KOPT-K1 (cell line): ENCODE measurements around the gene P2RX7.
"Not testable (repeated sequence)": the region's sequence is repeated elsewhere in the genome, so short reads cannot be mapped to it uniquely, and the experiment has no call there.

ENCODE experiments used
- H3K27ac ChIP-seq: fragments of 200-600 bp; sonication (generic); 2 replicates; pipeline ENCODE4 v1.5.1; 2016; ENCODE audit warnings: antibody characterized with exemption, mild to moderate bottlenecking, low read depth, low read length; ENCODE audit not compliant: poor library complexity, severe bottlenecking
- H3K36me3 ChIP-seq: fragments of 200-600 bp; sonication (generic); 2 replicates; pipeline ENCODE4 v1.5.1; 2017; ENCODE audit warnings: antibody characterized with exemption, mild to moderate bottlenecking, low read length, moderate library complexity; ENCODE audit not compliant: insufficient read depth
- H3K9me3 ChIP-seq: fragments of 200-600 bp; sonication (generic); 2 replicates; pipeline ENCODE4 v1.5.1; 2017; ENCODE audit warnings: antibody characterized with exemption, low read length, mild to moderate bottlenecking; ENCODE audit not compliant: insufficient read depth, poor library complexity, severe bottlenecking

P2RX7 gene

GRCh38 chr12:121188227-121188626 is 55.6 kb downstream of the P2RX7 start:
- H3K36me3 ChIP-seq: no peaks in the 10 kb centered on the region
- H3K27ac ChIP-seq: no peak overlapping the region
- H3K9me3 ChIP-seq: no peaks in the 10 kb centered on the region

- Histone ChIP-seq H3K9me3 (no peaks in the 10 kb centered on the region), H3K27ac (no peak overlapping the region), H3K36me3 (no peaks in the 10 kb centered on the region)
Measured at GRCh38 chr12:121189131-121189530, 56.5 kb downstream of the P2RX7 start.

- Histone ChIP-seq H3K27ac (no peak overlapping the region), H3K9me3 (no peaks in the 10 kb centered on the region), H3K36me3 (no peaks in the 10 kb centered on the region)
Measured at GRCh38 chr12:121189619-121190155, 57.0 kb downstream of the P2RX7 start.

- Histone ChIP-seq H3K27ac (no peak overlapping the region), H3K9me3 (no peaks in the 10 kb centered on the region), H3K36me3 (no peaks in the 10 kb centered on the region)
Measured at GRCh38 chr12:121190523-121191031, 57.9 kb downstream of the P2RX7 start.

DNA sequence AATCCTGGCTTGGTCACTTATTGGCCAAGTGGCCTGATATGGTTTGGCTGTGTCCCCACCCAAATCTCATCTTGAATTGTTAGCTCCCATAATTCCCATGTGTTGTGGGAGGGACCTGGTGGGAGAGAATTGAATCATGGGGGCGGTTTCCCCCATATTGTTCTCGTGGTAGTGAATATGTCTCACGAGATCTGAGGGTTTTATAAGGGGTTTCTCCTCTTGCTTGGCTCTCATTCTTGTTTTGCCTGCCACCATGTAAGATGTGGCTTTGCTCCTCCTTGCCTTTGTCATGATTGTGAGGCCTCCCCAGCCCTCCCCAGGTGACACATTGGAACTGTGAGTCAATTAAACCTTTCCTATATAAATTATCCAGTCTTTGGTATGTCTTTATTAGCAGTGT is 58.5 kb downstream of the P2RX7 start:
- H3K9me3 ChIP-seq: no peaks in the 10 kb centered on the region
- H3K36me3 ChIP-seq: no peaks in the 10 kb centered on the region
- H3K27ac ChIP-seq: no peak overlapping the region

DNA sequence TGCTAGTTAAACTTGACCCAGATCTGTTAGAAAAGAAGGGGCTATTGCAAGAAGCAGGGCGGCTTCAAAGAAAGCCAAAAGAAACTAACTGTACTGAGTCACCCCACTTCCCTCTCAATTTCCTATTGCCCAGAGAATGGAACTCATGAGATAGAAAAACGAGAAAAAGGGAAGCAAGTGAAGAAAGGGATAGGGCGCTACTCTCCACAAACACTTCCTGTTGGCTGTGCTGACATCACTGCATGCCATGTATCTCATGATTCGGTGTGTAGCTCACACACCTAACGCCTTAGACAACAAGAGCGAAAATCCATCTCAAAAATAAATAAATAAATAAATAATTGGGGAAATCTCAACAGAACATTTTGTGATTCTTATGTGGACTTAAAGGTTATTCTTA is 64.2 kb downstream of the P2RX7 start:
- no peaks in the 10 kb centered on the region for H3K36me3 ChIP-seq
- H3K27ac ChIP-seq: no peak overlapping the region
- no peaks in the 10 kb centered on the region for H3K9me3 ChIP-seq

- Histone ChIP-seq H3K27ac (no peak overlapping the region), H3K36me3 (no peaks in the 10 kb centered on the region), H3K9me3 (no peaks in the 10 kb centered on the region)
Measured at GRCh38 chr12:121198949-121199348, 66.3 kb downstream of the P2RX7 start.

DNA sequence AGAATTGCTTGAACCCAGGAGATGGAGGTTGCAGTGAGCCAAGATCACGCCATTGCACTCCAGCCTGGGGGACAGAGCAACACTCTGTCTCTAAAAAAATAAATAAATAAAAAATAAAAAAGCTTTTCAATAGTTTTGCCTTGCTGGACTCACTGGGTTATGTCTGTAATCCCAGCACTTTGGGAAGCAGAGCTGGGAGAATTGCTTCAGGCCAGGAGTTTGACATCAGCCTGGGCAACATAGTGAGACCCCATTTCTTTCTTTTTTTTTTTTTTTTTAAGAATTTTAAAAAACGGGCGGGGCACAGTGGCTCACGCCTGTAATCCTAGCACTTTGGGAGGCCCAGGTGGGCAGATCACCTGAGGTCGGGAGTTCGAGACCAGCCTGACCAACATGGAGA is 68.5 kb downstream of the P2RX7 start:
- H3K9me3 ChIP-seq, H3K36me3 ChIP-seq, H3K27ac ChIP-seq: not testable (repeated sequence)

DNA sequence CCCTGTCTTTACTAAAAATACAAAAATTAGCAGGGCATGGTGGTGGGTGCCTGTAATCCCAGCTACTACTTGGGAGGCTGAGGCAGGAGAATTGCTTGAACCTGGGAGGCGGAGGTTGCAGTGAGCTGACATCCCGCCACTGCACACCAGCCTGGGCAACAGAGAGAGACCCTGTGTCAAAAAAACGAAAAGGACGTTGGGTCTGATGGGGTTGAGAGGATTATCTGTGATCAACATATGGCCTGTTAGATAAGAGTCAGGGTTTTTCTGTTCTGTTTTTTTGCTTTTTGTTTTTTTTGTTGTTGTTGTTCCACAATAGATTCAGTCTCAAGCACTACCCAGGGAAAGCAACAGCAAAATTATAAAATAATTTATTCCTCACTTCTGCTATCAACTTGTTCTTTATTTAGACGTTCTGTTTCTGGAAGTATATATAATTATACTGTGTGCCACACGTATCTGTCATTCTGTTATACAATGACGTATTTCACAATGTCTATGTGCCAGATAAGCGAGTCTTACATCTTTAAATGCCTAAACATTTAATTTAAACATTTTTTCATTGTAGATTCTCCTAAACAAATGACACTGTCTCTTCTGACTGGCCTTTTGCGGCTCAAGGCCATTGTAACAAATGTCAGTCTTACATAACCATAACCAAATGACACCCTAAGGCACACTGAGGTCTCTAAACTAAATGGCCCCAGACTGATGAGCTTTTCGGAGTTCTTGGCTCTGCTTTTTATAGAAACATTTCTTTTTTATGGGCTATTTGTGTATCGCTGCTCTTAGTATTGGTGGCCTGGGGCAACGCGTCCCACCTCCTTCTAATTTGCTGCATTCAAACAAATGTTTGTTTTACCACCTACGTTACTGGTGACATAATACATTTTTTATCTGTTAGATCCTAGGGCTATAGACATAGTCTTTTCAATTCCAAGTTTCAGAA is 70.0 kb downstream of the P2RX7 start:
- H3K9me3 ChIP-seq: no peaks in the 10 kb centered on the region
- H3K27ac ChIP-seq: no peak overlapping the region
- H3K36me3 ChIP-seq: no peaks in the 10 kb centered on the region

DNA sequence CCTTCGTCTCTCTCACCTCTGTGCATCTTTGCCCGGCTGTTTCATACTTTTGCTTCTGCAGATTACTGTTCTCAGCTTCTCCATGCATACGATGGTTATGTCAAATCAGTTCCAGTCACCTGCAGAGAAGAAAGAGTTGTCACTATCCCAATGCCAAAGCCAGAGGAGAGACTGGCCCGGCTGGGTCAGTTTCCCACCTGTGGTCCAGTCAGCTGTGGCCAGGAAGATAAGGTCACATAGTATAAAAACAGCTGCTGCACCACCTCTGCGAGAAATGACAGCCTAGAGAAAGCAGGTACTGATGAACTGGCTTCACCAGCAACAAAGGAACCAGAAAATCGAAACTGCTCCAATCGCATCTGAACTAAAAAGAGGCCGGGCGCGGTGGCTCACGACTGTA is 70.8 kb downstream of the P2RX7 start:
- Histone ChIP-seq H3K9me3 (no peaks in the 10 kb centered on the region), H3K36me3 (no peaks in the 10 kb centered on the region), H3K27ac (no peak overlapping the region)

DNA sequence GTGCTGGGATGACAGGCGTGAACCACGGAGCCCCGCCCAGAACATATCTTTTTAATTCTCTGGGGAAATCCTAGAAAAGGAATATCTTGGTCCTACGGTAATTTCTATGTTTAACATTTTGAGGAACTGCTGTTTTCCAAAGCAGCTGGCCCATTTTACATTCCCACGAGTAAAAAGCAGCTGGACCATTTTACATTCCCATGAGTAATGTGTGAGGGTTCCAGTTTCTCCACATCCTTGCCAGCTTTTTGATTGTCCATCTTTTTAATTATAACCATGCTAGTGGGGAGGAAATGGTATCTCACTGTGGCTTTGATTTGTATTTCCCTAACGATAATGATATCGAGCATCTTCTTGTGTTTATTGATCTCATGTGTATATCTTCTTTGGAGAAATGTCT is 72.8 kb downstream of the P2RX7 start:
- H3K27ac ChIP-seq: no peak overlapping the region
- no peaks in the 10 kb centered on the region for H3K9me3 ChIP-seq

DNA sequence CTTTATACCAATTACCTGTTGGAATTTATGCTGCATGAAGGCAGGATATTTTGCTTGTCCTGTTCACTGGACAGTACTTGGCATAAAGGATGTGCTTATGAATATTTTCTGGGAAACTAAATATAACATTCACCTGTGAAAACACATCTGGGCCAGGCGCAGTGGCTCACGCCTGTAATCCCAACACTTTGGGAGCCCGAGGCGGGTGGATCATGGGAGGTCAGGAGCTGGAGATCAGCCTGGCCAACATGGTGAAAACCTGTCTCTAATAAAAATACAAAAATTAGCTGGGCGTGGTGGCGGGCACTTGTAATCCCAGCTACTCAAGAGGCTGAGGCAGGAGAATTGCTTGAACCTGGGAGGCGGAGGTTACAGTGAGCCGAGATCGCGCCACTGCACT is 75.9 kb downstream of the P2RX7 start:
- H3K9me3 ChIP-seq, H3K27ac ChIP-seq: not testable (repeated sequence)
- H3K36me3 ChIP-seq: peaks cover 14% of the 10 kb centered on the region

More for the DNA sequence above, 72.8 kb downstream of the P2RX7 start:
- no peaks in the 10 kb centered on the region for H3K36me3 ChIP-seq

GRCh38 chr12:121209221-121209620 is 76.5 kb downstream of the P2RX7 start:
- no peaks in the 10 kb centered on the region for H3K9me3 ChIP-seq
- peak overlapping the region; percentile 78 for H3K27ac ChIP-seq
- H3K36me3 ChIP-seq: peaks cover 19% of the 10 kb centered on the region

- Histone ChIP-seq H3K27ac (peak within 1 kb of the TSS; percentile 78), H3K9me3 (no peaks in the 10 kb centered on the region), H3K36me3 (peaks cover 19% of the 10 kb centered on the region)
Measured at GRCh38 chr12:121209624-121210572, 77.2 kb downstream of the P2RX7 start, which contains the start of gene P2RX4. TSS of gene P2RX4 (plus strand) at chr12:121210129. CDS start at chr12:121210165, 36 bp downstream.

DNA sequence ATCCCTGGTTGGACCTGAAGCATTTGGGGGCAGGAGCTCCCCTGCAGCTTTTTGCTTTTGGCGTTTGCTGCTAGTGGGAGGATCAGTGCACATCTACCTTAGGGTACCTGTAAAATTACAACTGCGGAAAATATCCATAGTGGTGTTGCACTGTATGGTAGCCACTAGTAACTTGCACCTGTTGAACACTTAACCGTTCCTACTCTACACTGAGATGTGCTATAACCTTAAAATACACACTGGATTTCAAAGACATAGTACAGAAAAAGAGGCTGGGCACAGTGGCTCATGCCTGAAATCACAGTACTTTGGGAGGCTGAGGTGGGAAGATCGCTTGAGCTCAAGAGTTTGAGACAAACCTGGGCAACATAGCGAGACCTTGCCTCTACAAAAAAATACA is 80.2 kb downstream of the P2RX7 start:
- Histone ChIP-seq H3K36me3 (peaks cover 32% of the 10 kb centered on the region), H3K27ac (no peak overlapping the region), H3K9me3 (no peaks in the 10 kb centered on the region)
